GM18520 (cell line): Measurements from ENCODE around the gene KIAA0232.
"Not testable (repeated sequence)": the region's sequence is repeated elsewhere in the genome, so short reads cannot be mapped to it uniquely, and the experiment has no call there.

Source experiments
- ATAC-seq: cut with Tn5 transposase; IDR thresholded peaks from one replicate; pipeline ENCODE4 v1.9.1; 2021; ENCODE audit not compliant: unreplicated experiment

Gene KIAA0232

GRCh38 chr4:6803246-6803645 lies 20.7 kb downstream of the KIAA0232 start:
- no peak for ATAC-seq

GRCh38 chr4:6804082-6804752 lies 21.7 kb downstream of the KIAA0232 start:
- ATAC-seq: no peak

- no peak for ATAC-seq
Measured at GRCh38 chr4:6806924-6807626, 24.5 kb downstream of the KIAA0232 start.

DNA sequence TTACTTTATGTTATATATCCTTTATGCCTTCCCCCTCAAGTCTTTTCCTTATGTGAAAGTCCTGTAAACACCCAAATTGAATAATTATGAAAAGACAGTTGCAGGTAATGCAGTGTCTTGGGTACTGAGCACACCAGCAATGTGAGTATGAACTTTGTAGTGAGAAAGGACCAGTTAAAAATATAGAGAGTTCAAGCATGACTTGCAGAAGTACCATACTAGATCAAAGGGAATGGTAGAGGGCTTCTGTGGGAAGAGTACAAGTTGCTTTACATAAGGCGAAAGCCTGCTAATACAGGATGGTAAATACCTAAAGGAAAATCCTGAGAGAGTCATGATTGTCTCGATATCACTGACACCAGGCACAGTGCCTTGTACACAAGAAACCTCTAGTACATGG lies 25.7 kb downstream of the KIAA0232 start:
- no peak for ATAC-seq

DNA sequence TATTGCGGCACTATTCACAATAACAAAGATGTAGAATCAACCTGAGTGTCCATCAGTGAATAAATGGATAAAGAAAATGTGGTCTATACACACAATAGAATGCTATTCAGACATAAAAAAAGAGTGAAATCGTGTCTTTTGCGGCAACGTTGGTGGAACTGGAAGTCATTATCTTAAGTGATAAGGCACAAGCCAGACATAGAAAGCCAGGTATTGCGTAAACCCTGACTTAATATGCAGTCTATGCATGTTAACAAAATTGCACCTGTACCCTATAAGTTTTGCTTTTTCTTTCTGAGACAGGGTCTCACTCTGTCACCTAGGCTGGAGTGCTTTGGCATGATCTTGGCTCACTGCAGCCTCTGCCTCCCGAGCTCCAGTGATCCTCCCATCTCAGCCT lies 28.6 kb downstream of the KIAA0232 start:
- ATAC-seq: no peak

GRCh38 chr4:6812766-6813165 lies 30.2 kb downstream of the KIAA0232 start:
- ATAC-seq: no peak

DNA sequence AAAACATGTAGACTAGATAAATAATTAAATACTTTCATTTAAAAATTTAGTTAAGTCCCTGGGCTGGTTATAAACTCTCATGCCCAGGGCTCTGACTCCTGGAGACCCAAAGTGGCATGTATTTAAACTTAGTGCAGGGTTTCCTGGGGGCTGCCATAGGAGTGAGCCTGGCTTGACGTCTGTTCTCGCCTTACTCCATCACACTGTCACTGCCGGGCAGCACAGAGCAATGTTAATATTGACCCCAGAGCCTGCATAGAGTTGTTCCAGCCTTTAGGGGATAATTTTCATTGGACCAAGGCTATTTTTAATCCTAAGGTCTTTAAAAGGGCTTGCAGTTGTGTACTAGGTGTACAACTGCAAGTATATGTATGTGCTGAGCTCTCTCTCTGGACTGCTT lies 31.2 kb downstream of the KIAA0232 start:
- ATAC-seq: no peak

GRCh38 chr4:6815029-6815836 lies 32.7 kb downstream of the KIAA0232 start:
- ATAC-seq: no peak

DNA sequence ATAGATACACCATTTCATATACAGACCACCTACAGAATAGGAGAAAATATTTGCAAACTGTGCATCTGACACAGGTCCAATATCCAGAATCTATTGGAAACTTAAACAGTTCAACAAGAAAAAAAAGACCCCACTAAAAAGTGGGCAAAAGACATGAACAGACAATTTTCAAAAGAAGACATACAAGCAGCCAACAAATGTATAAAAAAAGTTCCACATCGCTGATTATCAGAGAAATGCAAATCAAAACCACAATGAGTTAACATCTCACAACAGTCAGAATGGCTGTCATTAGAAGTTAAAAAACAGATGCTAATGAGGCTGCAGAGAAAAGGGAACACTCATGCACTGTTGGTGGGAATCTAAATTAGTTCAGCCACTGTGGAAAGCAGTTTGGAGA lies 36.8 kb downstream of the KIAA0232 start:
- ATAC-seq: no peak

GRCh38 chr4:6820695-6821094 lies 38.2 kb downstream of the KIAA0232 start:
- ATAC-seq: no peak

DNA sequence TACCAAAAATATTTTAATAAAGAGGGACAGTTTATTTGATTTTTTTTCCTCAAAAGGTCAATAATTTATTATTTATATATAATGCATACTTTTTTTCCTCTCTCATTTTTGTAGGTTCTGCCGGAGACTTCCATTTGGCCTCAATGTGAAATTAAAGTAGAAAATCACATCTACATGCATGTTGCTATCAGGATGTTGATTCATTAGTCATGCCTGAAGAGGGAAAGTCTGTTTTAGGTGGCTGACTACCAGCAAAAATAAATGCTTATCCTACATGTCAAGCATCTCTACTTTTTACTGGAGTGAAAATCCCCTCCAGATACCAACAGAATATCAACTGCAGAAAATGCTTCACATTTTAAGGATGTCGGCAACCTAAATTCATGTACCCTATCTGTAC lies 41.5 kb downstream of the KIAA0232 start:
- ATAC-seq: no peak

DNA sequence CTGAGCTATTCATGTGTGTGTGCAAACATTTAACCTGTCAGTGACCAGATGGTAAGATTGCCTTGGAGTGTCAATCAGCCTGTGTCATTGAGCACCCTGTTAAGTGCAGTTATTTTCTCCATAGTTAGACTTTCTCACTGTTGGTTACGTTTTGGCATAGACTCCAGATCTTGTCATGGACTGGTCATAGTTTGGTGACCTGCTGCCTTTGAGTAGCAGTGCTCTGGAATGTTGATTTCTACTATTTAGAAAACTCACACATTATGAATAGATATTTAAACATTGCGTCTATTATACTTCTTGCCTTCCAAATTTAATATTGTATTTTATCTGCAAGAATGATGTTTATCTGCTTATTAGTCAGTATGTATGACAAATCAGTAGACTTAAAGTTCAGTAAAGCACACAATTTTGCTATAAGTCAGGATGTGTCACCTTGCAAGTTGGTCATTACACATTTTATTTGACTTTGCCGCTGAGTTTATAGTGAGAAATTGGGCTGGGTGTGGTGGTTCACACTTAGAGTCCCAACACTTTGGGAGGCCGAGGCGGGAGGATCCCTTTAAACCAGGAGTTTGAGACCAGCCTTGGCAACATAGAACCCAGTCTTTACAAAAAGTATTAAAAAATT lies 42.4 kb downstream of the KIAA0232 start:
- ATAC-seq: no peak

DNA sequence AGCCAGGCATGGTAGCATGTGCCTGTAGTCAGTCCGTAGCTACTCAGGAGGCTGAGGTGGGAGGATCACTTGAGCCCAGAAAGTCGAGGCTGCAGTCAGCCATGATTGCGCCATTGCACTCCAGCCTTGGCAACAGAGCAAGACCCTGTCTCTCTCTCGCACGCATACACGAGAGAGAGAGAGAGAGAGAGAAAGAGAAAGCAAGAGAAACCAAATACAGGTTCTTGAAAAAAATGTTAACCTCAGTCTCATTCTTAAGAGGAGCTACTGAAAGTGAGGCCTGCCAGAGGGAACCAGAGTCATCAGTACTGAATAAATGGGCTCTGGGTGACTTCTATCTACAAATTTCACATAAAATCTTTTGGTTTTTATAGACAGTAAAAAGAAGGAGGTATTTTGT lies 42.9 kb downstream of the KIAA0232 start:
- no peak for ATAC-seq

DNA sequence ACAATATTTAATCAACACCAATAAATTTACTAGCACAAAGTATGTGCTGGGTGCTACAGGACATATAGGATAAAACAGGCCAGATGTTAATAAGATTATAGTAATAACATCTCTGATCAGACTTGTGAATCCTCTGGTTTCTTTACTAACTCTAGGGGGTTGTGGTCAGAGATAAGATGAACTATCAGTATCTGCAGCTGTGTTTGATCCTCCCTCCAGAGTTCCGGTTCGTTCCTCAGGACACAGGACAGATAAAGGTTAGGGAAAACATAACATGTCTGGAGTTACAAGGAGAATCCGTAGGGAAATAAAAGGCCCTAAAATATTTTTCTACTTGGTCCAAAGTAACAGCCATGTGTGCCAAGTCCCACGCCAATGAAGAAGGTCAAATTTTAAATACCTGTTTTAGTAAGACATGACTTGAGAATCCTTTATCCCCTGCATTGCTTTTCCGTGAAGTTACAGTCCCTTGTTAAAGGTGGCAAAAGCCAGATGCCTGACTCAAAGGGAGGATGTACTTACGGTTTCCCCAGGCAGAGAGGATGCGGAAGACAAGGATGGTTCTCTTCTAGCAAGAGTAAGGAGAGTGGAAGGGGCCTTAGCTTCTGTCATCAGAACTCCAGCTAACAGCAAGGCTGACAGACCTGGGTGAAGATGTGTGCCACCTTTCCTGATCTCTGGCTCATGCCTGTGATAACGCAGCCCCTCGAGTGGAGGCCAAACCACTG lies 44.4 kb downstream of the KIAA0232 start:
- no peak for ATAC-seq

DNA sequence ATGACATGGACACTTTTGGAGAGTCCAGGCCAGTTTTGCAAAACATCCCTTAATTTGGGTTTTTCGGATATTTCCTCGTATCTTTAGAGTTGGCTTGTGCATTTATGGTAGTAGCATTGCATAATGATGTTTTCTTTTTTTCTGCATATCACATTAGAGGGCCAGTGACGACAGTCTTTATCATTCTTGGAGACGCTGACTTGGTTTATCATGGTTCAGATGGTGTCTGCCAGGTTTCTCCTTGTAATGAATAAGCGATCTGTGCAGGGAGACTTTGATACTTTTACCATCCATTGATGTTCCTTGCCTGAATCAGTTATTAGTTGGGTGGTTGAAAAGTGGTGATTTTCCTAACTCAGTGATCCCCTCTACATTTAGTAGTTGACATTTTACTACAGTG lies 46.6 kb downstream of the KIAA0232 start:
- no peak for ATAC-seq

- no peak for ATAC-seq
Measured at GRCh38 chr4:6834867-6835266, 52.3 kb downstream of the KIAA0232 start.

DNA sequence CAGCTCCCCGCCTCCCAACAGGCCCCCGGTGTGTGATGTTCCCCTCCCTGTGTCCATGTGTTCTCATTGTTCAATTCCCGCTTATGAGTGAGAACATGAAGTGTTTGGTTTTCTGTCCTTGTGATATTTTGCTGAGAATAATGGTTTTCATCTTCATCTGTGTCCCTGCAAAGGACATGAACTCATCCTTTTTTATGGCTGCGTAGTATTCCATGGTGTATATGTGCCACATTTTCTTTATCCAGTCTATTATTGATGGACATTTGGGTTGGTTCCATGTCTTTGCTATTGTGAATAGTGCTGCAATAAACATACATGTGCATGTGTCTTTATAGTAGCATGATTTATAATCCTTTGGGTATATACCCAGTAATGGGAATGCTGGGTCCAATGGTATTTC lies 53.1 kb downstream of the KIAA0232 start:
- not testable (repeated sequence) for ATAC-seq

DNA sequence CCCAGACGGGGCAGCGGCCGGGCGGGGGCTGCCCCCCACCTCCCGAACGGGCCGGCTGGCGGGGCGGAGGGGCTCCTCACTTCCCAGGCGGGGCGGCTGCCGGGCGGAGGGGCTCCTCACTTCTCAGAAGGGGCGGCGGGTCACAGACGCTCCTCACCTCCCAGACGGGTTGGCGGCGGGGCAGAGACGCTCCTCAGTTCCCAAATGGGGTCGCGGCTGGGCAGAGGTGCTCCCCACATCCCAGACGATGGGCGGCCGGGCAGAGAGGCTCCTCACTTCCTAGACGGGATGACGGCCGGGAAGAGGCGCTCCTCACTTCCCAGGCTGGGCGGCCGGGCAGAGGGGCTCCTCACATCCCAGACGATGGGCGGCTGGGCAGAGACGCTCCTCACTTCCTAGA lies 54.6 kb downstream of the KIAA0232 start:
- not testable (repeated sequence) for ATAC-seq

DNA sequence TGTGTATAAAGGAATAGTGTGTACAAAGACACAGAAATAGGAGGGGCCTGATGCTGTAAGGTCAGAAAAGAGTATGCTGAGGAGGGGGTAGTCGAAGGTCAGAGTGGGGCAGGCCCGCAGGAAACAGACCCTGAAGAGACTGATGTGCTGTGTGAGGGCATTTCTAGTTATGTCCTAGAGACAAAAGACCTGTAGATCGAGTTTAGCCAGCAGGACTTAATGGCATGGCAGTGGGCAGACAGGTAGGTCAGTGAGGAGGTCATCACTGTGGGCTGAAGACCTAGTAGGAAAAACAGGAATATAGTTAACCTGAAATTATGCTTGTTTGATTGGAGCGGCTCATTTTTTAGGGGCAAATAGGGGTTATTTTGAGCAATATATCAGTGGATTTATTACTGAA lies 57.1 kb downstream of the KIAA0232 start:
- no peak for ATAC-seq

- ATAC-seq: no peak
Measured at GRCh38 chr4:6840062-6840976, 57.8 kb downstream of the KIAA0232 start.
